ENCODE results near the gene BMP4.

DNA sequence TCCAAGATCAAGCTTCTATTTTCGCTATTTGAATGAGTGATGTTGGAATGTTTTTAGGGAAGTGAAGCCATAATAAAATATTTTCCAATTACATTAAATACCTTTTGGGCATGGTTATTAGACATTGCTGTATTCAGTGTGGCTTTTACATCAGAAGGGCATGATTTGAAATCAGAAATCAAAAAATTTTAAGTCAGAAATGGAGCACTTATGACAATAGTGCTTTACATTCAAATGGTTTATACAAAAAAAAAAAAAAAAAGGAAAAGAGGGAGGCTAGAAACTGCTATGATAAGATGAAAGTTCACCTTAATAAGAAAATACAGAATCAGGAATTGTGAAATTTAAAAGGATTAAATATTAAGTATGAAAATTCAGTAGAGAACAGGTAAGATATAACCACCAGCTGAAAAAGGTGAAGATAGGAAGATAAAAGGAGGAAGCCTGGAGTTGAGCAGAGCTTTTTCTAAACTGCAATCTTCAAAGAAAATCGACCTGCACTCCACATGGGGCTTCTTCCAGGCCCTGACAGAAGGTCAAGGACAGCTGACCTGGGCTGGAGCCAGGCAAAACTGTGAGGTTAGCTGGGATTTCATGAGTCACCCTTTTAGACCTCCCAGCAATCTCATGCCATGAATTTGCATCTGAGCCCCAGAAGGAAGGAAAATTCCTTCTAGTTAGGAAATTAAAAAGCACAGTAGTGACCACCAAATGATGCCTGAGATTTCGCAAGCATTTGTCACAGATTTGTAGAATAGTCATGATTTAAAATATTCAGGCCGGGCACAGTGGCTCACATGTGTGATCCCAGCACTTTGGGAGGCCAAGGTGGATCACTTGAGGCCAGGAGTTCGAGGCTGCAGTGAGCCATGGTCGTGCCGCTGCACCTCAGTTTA is 23.4 kb upstream of the BMP4 start:
- TF ChIP-seq, protein P1, sequence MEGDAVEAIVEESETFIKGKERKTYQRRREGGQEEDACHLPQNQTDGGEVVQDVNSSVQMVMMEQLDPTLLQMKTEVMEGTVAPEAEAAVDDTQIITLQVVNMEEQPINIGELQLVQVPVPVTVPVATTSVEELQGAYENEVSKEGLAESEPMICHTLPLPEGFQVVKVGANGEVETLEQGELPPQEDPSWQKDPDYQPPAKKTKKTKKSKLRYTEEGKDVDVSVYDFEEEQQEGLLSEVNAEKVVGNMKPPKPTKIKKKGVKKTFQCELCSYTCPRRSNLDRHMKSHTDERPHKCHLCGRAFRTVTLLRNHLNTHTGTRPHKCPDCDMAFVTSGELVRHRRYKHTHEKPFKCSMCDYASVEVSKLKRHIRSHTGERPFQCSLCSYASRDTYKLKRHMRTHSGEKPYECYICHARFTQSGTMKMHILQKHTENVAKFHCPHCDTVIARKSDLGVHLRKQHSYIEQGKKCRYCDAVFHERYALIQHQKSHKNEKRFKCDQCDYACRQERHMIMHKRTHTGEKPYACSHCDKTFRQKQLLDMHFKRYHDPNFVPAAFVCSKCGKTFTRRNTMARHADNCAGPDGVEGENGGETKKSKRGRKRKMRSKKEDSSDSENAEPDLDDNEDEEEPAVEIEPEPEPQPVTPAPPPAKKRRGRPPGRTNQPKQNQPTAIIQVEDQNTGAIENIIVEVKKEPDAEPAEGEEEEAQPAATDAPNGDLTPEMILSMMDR (IDR thresholded peaks at IDR 0.05): no peak
- no peak for TF ChIP-seq EP300 (IDR thresholded peaks at IDR 0.05)
- TF ChIP-seq POLR2AphosphoS5 (IDR thresholded peaks at IDR 0.05): no peak
- TF ChIP-seq POLR2A (IDR thresholded peaks at IDR 0.05): no peak

All from sigmoid colon (tissue), 4 donors.